Mucosa of rectum (tissue), 2 donors: ENCODE measurements around the gene ATP5IF1.

Experiments
- H3K27ac ChIP-seq, 2 donors: one replicate each; pipeline ENCODE4 v1.7.0; 2013; ENCODE audit warnings: inconsistent platforms in 2 of 2, low read depth in 2 of 2, low read length in 2 of 2
- H3K27me3 ChIP-seq, 2 donors: one replicate each; pipeline ENCODE4 v1.7.0; 2013; ENCODE audit warnings: low read length in 2 of 2; ENCODE audit not compliant: control insufficient read depth in 2 of 2, insufficient read depth in 2 of 2
- H3K36me3 ChIP-seq, 2 donors: one replicate each; pipeline ENCODE4 v1.7.0; 2013; ENCODE audit warnings: low read length in 2 of 2; ENCODE audit not compliant: control insufficient read depth in 2 of 2, insufficient read depth in 2 of 2
- H3K4me1 ChIP-seq, 2 donors: one replicate each; pipeline ENCODE4 v1.7.0; 2013; ENCODE audit warnings: low read length in 2 of 2, mild to moderate bottlenecking in 1 of 2; ENCODE audit not compliant: control insufficient read depth in 2 of 2, insufficient read depth in 2 of 2
- H3K4me3 ChIP-seq, 2 donors: one replicate each; pipeline ENCODE4 v1.7.0; 2013; ENCODE audit warnings: low read length in 2 of 2
- H3K9ac ChIP-seq, 2 donors: one replicate each; pipeline ENCODE4 v1.7.0; 2013; ENCODE audit warnings: low read length in 2 of 2, low read depth in 1 of 2, mild to moderate bottlenecking in 1 of 2
- H3K9me3 ChIP-seq, 2 donors: one replicate each; pipeline ENCODE4 v1.7.0; 2013; ENCODE audit warnings: low read length in 2 of 2; ENCODE audit not compliant: control insufficient read depth in 2 of 2
- donor health status: healthy.
- donor health status: Normal muscosa, but diverticular disease.

The ATP5IF1 gene

GRCh38 chr1:28248273-28249012 is 12.5 kb downstream of the ATP5IF1 start:
- Histone ChIP-seq H3K27me3 (no peaks in the 10 kb centered on the region), H3K4me1 (peaks cover 37 to 47% of the 10 kb centered on the region in 2 donors), H3K9ac (peak overlapping the region; percentile 49 to 78), H3K36me3 (no peaks in the 10 kb centered on the region), H3K4me3 (peak overlapping the region; percentile 20 to 43), H3K9me3 (no peaks in the 10 kb centered on the region), H3K27ac (peak overlapping the region; percentile 81 to 84)

GRCh38 chr1:28249013-28249865 is 13.3 kb downstream of the ATP5IF1 start:
- peak overlapping the region; percentile 81 to 84 for H3K27ac ChIP-seq
- H3K27me3 ChIP-seq: no peaks in the 10 kb centered on the region
- peak overlapping the region; percentile 4 to 49 for H3K9ac ChIP-seq
- H3K4me3 ChIP-seq: peak overlapping the region; percentile 20 to 43
- H3K9me3 ChIP-seq: no peaks in the 10 kb centered on the region
- peaks cover 33 to 40% of the 10 kb centered on the region in 2 donors for H3K4me1 ChIP-seq
- no peaks in the 10 kb centered on the region for H3K36me3 ChIP-seq

GRCh38 chr1:28249866-28250295 is 14.0 kb downstream of the ATP5IF1 start:
- H3K9me3 ChIP-seq: no peaks in the 10 kb centered on the region
- H3K27me3 ChIP-seq: no peaks in the 10 kb centered on the region
- H3K4me3 ChIP-seq: no peak overlapping the region
- no peak overlapping the region for H3K9ac ChIP-seq
- no peak overlapping the region for H3K27ac ChIP-seq
- no peaks in the 10 kb centered on the region for H3K36me3 ChIP-seq
- H3K4me1 ChIP-seq: peaks cover 26 to 33% of the 10 kb centered on the region in 2 donors

- Histone ChIP-seq H3K9ac (no peak overlapping the region), H3K27me3 (no peaks in the 10 kb centered on the region), H3K9me3 (no peaks in the 10 kb centered on the region), H3K4me3 (no peak overlapping the region), H3K4me1 (peaks cover 11 to 13% of the 10 kb centered on the region in 2 donors), H3K27ac (no peak overlapping the region), H3K36me3 (no peaks in the 10 kb centered on the region)
Observed at GRCh38 chr1:28256197-28256827, 20.4 kb downstream of the ATP5IF1 start.

- H3K27ac ChIP-seq: no peak overlapping the region
Observed at GRCh38 chr1:28257736-28258135, 21.8 kb downstream of the ATP5IF1 start.

GRCh38 chr1:28258628-28259251 is 22.8 kb downstream of the ATP5IF1 start:
- Histone ChIP-seq H3K4me3 (peak overlapping the region; percentile 44 to 71), H3K27me3 (no peaks in the 10 kb centered on the region), H3K36me3 (no peaks in the 10 kb centered on the region), H3K27ac (peak overlapping the region; percentile 25 to 43), H3K9ac (peak overlapping the region; percentile 5 to 25), H3K9me3 (no peaks in the 10 kb centered on the region), H3K4me1 (peaks cover 14 to 15% of the 10 kb centered on the region in 2 donors)

More at GRCh38 chr1:28257736-28258135, 21.8 kb downstream of the ATP5IF1 start:
- Histone ChIP-seq H3K36me3 (no peaks in the 10 kb centered on the region), H3K9me3 (no peaks in the 10 kb centered on the region), H3K9ac (no peak overlapping the region), H3K4me1 (peaks cover 11 to 14% of the 10 kb centered on the region in 2 donors), H3K27me3 (no peaks in the 10 kb centered on the region), H3K4me3 (no peak overlapping the region)

- Histone ChIP-seq H3K36me3 (no peaks in the 10 kb centered on the region), H3K27ac (peak within 1 kb of the TSS; percentile 84 to 86), H3K4me3 (peak within 1 kb of the TSS; percentile 82 to 88), H3K4me1 (peaks cover 14 to 15% of the 10 kb centered on the region in 2 donors), H3K9me3 (no peaks in the 10 kb centered on the region), H3K27me3 (no peaks in the 10 kb centered on the region), H3K9ac (peak within 1 kb of the TSS; percentile 82 to 88)
Observed at GRCh38 chr1:28259252-28259933, 23.5 kb downstream of the ATP5IF1 start, which contains the start of gene SESN2. SESN2 (plus strand) TSS chr1:28259518; CDS start chr1:28259848, 330 bp downstream.

GRCh38 chr1:28259934-28260802 is 24.2 kb downstream of the ATP5IF1 start:
- no peaks in the 10 kb centered on the region for H3K27me3 ChIP-seq
- peak overlapping the region; percentile 82 to 88 for H3K9ac ChIP-seq
- peaks cover 14 to 15% of the 10 kb centered on the region in 2 donors for H3K4me1 ChIP-seq
- H3K36me3 ChIP-seq: no peaks in the 10 kb centered on the region
- H3K9me3 ChIP-seq: no peaks in the 10 kb centered on the region
- peak overlapping the region; percentile 82 to 88 for H3K4me3 ChIP-seq
- peak overlapping the region; percentile 84 to 86 for H3K27ac ChIP-seq
